Cerebellar nuclear complex (tissue), 1 donor: ENCODE results near the gene SDHB.
"Not testable (repeated sequence)": the region's sequence is repeated elsewhere in the genome, so short reads cannot be mapped to it uniquely, and the experiment has no call there.

Source experiments
- DNase-seq, 2 experiments: peaks; one replicate each; lab custom pipeline; 2025; lab: John Stamatoyannopoulos, UW

The SDHB gene

DNA sequence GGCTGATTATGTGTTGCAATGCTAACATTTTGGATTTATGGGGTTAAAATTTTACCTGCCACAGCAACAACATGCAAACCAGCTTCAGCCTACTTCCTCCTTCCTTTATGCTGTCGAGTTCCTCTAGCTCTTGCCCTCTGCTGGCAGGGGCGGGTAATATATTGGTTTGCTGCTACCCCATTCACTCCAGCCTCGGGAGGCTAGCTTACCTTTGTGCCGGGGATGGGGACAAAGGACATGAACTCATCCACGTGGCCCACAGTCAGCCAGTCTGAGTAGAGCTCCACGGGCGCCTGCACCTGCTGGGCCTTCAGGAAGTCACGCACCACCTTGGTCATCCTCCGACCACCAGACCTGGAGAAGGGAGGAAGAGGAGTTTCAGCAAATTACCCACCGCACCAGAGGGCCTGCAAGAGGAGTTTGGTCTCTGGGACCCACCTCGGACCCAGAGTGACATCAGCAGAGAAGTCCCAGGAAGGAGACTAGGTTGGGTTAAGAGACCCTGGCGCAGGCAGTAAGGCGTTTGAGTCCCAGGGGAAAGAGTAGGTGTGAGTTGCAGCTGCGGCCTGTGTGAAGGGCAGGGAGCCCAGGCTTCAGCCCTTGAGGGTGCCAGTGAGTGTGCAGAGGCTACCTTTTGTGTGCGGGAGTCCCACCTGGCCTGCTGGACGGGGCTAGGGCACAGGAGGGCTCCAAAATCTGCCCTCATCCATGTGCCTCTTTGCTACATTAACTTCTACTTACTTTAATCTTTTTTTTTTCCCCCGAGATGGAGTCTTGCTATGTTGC is 21.8 kb upstream of the SDHB start:
- DNase-seq = no peak

GRCh38 chr1:17071794-17072193 is 18.0 kb upstream of the SDHB start:
- no peak for DNase-seq

DNA sequence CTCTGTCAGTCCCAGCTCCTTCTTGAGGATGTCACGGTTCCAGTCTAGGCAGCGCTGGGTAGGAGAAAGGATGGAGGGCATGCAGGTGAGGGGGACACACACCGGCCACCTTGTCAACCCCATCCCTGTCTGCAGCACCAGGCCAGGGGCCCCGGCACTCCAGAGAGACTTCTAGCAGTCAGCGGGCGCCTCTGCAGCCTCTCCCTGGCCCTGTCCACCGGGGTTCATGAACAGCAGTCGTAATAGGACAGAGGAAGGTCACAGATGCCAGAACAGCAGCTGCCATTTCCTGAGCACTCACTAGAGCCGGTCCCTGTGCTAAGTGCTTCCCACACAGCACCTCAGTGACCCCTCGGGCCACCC is 16.3 kb upstream of the SDHB start:
- DNase-seq = no peak

DNA sequence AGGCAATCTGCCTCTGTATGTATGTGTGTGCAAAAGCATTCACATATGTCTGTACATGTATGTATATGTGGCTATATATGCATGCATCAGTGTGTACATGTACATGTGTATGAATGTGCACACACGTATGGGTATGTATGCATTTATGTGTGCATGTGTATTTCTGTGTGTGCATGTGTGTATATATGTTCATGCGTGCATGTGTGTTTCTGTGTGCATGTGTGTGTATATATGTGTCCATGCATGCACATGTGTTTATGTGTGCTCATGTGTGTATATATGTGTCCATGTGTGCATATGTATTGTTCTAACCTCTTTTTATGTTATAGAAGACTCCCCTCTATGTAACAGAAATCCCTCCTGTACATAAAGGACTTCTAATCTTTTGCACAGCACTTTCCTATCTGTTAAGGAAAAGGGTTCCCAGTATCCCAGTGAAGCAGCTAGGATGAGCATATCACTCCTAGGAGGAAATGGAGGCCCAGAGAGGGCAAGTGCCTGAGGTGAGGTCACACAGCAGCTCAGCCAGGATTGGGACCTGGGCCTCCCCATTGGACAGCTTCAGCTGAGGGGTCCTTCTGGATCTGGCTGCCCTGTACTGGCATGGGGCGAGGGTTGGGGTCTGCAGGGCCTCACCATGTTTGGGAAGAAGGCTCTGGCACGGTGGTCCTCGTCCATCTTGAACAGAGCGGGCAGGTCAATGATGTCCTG is 15.8 kb upstream of the SDHB start:
- no peak for DNase-seq

DNA sequence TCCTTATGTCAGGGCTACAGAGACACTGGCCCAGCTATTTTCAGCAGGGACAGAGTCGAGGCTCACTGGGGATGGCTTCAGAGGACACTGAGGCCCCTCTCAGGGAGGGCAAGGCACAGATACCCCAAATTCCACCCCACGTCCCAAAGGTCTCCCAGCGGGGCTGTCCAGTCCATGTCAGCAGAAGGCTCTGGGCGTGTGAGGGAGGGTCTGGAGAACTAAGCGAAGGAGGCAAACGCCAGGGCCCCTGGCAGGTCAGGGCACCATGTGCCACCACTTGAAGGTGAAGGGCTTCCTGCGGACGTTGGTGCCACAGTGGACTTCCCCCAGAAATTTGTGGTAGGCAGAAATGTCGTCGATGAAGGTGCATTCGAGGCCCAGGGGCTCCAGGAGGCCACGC is 15.0 kb upstream of the SDHB start:
- DNase-seq = no peak

DNA sequence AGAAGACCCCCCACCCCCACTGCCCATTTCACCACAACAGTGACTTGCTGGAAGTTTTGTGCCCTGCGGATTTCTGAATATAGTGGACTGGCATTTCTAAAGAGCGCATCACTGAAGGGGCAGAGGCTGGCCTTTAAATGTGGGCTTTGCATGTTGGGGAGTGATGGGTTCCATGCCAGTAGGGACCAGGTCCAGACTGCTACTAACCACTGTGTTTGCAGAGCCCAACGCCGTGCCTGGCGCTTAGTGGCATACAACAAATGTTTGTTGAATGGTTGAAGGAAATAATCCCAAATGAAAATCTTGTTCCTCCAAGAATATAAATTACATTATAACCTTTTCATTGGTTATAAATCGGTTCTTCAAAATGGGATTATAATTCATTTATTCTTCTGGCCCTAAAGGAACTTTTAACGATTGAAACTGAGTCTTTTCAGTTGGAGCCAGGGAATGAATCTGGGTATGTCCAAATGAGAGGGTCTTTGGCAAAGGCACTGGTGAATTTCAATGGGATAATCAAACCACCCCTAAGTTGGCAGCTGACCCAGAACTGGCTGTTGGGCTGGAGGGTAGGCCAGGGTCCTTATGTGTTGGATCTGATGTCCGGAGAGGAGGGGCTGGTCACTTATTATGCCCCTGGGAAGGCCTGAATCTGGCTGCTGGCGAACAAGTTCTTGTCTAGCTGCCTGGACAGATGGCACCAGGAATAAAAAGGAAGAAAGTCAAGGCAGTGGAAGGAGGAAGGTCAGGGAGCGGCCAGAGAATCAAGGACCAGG is 13.8 kb upstream of the SDHB start:
- DNase-seq = no peak

DNA sequence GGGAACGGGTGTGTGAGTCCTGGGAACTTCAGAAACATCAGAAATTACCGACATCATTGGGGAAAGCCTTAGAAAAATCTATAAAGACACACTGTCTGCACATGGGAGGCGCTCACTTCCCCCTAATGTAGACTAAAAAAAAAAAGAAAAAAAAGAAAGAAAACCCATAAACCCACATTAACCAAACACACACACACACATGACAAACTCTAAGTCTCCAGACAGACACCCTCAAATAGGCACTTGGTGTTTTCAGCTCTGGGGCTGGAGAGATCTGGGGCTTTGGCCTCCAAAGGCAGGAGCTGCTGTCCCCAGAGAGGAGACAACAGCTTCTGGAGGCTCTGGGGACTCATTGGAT is 13.2 kb upstream of the SDHB start:
- DNase-seq = no peak

- no peak for DNase-seq
These were observed 12.7 kb upstream of the SDHB start for GRCh38 chr1:17066361-17067068.

DNA sequence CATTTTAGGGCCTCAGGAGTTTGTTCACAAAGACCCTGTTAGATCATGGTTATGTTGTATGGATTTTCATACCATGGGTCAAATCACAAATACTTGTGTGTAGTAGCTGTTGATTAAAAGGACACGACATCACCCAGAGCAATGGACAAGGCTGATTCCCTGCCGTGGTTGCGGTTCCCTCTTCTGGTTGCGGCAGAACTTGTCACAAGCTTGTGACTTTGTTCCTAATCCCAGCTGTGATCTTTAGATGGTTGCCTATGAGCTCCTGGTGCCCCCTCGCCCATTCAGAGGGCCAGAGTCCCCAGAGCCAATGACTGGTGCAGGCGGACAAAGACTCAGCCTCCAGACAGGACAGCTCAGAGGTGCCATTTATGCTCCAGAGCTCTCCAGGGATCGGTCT is 11.8 kb upstream of the SDHB start:
- no peak for DNase-seq

DNA sequence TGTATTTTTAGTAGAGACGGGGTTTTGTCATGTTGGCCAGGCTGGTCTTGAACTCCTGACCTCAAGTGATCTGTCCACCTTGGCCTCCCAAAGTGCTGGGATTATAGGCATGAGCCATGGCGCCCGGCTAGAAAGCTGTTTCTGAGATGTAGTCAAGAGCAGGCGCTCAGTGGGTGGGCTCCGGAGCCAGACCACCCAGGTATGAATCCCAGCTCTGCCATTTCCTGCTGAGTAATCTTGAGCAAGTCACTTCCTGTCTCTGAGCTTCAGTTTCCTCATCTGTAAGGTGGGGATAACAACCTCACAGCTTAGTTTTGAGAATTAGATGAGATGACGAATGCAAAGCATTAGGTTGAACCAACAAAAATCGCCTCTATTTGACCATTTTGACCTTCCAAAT is 8.9 kb upstream of the SDHB start:
- not testable (repeated sequence) for DNase-seq

DNA sequence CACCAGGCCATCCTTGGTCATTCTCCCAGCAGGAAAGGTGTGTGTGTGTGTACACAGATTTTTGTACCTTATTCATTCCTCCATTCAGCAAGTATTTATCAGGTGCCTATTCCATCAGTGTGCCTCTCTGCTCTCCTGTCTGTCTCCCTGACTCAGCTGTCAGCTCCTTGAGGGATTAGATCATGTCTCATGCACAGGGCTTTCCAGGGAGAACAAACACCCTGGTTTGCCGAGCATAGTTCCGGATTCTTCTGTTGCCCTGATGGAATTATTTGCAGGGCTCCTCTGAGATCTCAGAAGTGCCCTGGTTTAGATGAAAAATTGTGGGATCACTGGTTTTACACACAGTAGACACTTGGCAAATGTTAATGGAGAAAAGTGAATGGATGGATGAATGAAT is 8.1 kb upstream of the SDHB start:
- no peak for DNase-seq

- no peak for DNase-seq
These were observed 7.7 kb upstream of the SDHB start for GRCh38 chr1:17061486-17061885.

DNA sequence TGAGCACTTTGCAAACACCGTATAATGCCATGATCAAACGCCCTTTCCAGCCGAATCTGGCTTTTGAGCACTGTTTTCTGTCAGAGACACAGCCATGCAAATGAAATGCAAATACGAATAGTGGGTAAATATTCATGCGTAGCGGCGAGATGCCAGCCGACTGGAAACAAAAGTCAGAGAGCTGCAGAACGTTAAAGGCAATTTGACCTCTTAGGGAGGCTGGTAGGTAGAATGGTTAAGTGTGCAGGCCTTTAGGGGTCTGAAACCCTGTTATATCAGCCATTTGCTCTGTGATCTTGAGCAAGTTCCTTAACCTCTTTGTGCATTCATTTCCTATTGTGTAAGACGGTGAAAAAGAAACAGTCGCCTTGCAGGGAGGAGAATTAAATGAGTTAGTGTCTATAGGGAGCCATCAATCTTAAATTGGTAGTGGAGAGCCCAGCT is 6.5 kb upstream of the SDHB start:
- no peak for DNase-seq

- peak in 1 of 2 experiments; percentile 26 for DNase-seq
These were observed 5.8 kb upstream of the SDHB start for GRCh38 chr1:17059391-17060305.

DNA sequence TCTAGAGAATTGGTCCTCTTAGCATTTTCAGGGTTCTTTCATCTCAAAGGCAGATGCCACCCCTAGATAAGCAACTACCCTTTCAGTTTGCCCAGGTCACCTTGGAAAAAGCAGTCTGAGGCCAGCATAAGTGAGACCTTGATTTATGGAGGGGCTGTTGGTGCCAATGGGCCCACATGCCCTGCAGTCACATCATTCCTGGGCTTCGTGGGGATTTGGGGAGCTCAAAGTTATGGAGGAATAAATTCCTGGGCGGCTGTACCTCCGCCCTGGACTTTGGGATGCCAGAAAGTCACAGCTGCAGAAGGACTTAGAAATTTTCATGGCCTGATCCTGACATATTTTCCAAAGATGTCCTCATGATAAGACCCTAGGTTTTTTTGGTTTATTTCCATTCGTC is 2.7 kb upstream of the SDHB start:
- DNase-seq = no peak

GRCh38 chr1:17055801-17056200 is 2.0 kb upstream of the SDHB start:
- no peak for DNase-seq

DNA sequence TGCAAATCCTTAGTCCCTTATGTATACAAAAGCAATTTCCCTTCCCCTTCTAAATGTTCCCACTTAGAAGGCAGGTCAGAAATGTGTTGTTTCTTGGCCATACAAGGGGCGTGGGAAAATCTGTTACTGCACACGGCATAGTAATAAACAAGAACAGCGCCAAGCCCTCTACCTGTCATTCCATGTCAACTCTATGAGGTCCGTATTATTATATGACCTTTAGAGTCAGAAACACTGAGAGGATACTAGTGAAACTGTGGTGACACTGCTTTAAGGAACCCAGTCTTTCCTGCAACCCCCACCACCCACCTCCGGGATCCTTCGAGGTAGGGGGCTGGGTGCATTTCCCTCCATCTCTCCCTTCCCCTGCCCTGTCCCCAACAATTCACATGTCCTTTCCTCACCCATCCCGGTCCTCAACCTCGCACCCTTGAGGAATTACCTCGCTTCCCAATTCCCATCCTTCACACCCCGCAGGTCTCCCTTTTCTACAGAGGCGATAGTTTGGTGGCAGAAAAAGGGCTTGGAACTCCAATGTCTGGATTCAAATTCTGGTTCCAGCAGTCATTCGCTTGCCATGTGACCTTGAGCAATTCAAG is 647 bp downstream of the SDHB start:
- no peak for DNase-seq

- DNase-seq = no peak
These were observed 1.2 kb downstream of the SDHB start for GRCh38 chr1:17052641-17053040.

GRCh38 chr1:17052038-17052437 is 1.8 kb downstream of the SDHB start:
- no peak for DNase-seq

GRCh38 chr1:17047924-17048323 is 5.9 kb downstream of the SDHB start:
- no peak for DNase-seq

GRCh38 chr1:17046334-17046657 is 7.5 kb downstream of the SDHB start:
- no peak for DNase-seq
